ENCODE measurements around the gene CHPF2.

Gene CHPF2

DNA sequence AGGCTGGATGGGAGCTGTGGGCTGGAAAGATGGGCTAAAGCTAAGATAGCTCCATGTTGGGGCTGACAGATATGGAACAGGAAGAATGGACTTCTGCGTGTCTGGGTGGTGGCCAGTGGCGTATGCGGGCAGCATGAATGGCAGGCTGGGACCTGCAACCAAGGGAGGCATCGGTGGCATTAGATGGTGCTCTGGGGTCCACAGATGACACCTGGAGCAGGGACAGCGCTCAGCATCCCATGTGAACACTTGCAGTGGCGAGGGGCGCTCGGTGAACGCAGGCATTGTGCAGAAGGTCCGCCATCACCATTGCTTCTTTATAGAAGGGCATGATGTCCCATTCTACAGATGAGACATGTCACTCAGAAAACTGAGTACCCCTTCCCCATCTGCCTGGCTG lies 37.2 kb downstream of the CHPF2 start:
- H3K4me1 Mint-ChIP-seq (ENCODE audit: low read depth): peaks cover 6% of the 10 kb centered on the region
- H3K27me3 Mint-ChIP-seq (ENCODE audit: low read depth): no peaks in the 10 kb centered on the region
- H3K36me3 Mint-ChIP-seq (ENCODE audit: low read depth): no peaks in the 10 kb centered on the region

DNA sequence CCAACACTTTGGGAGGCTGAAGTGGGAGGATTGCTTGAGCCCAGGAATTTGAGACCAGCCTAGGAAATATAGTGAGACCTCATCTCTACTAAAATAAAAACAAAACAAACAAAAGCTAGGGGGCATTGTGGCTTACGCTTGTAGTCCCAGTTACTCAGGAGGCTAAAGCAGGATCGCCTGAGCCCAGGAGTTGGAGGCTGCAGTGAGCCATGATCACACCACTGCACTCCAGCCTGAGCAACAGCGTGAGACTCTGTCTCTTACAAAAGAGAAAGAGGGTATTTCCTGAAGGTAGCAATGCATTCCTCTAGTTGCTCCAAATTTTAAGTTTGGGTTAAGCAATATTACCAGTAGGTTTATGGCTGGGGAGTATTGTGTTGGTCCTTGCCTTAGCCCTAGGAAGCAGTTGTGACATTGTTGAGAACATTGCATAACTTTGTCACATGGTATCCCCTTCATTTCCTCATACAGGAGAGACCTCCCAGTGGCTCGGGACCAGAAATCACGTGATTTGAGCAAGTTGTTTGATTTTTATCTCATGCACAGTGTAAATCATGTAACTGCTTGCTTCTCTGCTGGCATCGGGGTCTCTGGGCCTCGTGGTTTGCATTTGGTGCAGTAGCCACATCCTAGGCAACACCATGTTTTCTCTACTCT lies 39.5 kb downstream of the CHPF2 start:
- Mint-ChIP-seq H3K4me1 (ENCODE audit: low read depth) (peaks cover 6% of the 10 kb centered on the region), H3K4me3 (no peak overlapping the region), H3K36me3 (ENCODE audit: low read depth) (no peaks in the 10 kb centered on the region), H3K9me3 (no peaks in the 10 kb centered on the region), H3K27ac (no peak overlapping the region), H3K27me3 (ENCODE audit: low read depth) (no peaks in the 10 kb centered on the region)
- no peak for DNase-seq (ENCODE audit: low spot score)

More for the DNA sequence above, 37.2 kb downstream of the CHPF2 start:
- no peak for DNase-seq (ENCODE audit: low spot score)
- no peak overlapping the region for H3K27ac Mint-ChIP-seq
- no peak overlapping the region for H3K4me3 Mint-ChIP-seq
- no peaks in the 10 kb centered on the region for H3K9me3 Mint-ChIP-seq

DNA sequence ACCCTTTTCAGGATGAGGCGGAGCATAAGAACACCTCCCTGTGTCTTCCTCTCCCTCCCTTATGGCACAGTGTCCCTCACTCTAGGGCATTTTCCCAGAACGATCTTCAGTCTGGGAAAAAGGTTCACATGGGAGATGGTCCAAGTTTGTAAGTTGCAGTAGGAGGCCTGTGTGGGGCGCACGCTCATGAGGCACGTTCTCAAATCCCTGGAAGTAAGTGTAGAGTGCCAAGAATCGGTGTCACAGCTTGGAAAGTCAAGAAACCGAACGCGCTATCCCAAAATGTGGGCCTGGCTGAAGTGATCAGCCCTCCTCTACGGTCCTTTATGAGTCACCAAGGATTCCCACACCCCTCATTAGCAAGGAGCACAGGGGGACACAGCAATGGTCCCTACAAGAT lies 40.1 kb downstream of the CHPF2 start:
- DNase-seq (ENCODE audit: low spot score): no peak
- no peaks in the 10 kb centered on the region for H3K27me3 Mint-ChIP-seq (ENCODE audit: low read depth)
- no peak overlapping the region for H3K4me3 Mint-ChIP-seq
- H3K9me3 Mint-ChIP-seq: no peaks in the 10 kb centered on the region
- peaks cover 9% of the 10 kb centered on the region for H3K4me1 Mint-ChIP-seq (ENCODE audit: low read depth)
- no peak overlapping the region for H3K27ac Mint-ChIP-seq
- no peaks in the 10 kb centered on the region for H3K36me3 Mint-ChIP-seq (ENCODE audit: low read depth)

DNA sequence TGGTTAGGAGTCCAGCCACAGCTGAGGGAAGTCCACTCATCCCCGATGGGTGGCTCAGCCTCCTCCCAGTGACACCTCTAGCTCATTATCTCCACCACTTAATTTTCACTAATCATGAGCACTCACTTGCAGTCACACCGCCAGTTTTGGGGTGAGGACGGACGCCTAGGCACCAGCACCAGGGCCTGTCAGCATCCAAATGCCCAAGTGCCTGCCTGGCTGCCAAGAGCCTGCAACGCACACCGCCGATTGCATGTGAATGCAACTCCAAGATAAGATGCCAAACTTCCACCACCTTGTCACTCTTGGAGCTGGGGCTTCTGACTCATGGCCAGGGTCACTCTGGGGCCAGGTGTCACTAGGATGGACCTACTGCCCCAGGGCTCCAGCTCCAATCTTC lies 40.6 kb downstream of the CHPF2 start:
- no peaks in the 10 kb centered on the region for H3K36me3 Mint-ChIP-seq (ENCODE audit: low read depth)
- H3K27ac Mint-ChIP-seq: no peak overlapping the region
- no peak overlapping the region for H3K4me3 Mint-ChIP-seq
- no peaks in the 10 kb centered on the region for H3K27me3 Mint-ChIP-seq (ENCODE audit: low read depth)
- peaks cover 11% of the 10 kb centered on the region for H3K4me1 Mint-ChIP-seq (ENCODE audit: low read depth)
- H3K9me3 Mint-ChIP-seq: no peaks in the 10 kb centered on the region
- no peak for DNase-seq (ENCODE audit: low spot score)

DNA sequence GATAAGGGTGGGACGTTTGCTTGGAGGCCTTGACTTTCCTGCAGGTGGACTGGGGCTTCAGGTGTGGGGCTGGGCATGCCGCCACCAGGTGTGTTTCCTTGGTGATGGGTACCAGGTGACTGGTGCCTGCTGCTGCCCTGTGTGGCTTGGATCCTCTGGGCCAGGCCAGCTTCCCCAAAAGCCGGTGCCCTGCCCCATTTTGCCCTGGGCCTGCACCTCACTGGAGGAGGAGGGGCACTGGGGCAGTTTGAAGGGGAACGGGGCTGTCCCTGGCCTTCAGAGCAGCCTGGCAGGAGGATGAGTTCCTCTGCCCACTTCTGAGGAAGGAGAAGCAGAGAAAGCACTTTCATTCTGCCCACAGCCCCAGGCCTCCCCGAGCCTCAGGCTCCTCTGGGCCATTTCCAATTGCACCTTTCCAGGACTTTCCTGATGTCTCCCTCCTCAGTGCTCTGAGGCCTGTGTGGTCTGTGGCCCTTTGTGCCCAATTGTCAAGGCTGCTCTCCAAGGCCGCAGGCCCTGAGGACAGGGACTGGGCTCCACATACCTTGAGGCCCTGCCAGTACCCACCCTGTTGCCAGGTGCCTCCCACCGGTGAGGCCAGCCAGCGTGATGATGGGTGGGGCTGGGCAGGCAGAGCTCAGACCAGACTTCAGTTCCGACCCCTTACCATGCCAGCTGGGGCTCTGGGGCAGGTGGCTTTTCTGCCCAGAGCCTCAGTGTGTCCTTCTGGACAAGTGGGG lies 41.5 kb downstream of the CHPF2 start:
- no peaks in the 10 kb centered on the region for H3K36me3 Mint-ChIP-seq (ENCODE audit: low read depth)
- H3K27me3 Mint-ChIP-seq (ENCODE audit: low read depth): peaks cover 2% of the 10 kb centered on the region
- H3K9me3 Mint-ChIP-seq: no peaks in the 10 kb centered on the region
- no peak overlapping the region for H3K4me3 Mint-ChIP-seq
- H3K4me1 Mint-ChIP-seq (ENCODE audit: low read depth): peaks cover 11% of the 10 kb centered on the region
- DNase-seq (ENCODE audit: low spot score): no peak
- H3K27ac Mint-ChIP-seq: no peak overlapping the region

DNA sequence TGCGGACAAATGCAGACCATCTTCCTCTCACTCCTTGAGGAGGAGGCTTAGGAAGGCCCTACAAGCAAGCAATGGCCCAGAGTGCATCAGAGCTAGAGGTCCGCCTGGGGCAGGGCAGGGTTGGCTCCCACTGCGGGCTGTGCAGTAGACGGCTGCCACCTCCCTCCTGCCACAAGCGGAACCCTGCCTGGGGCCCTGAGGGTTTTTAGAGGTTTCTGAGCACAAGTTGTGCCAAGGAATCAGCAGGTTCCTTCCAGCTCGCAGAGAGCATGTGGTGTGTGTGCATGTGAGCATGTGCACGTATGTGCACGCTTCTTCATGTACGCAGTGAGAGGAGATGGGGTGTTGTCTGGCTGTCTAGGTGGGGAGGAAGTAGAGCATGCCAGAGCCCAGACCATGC lies 42.1 kb downstream of the CHPF2 start:
- Mint-ChIP-seq H3K9me3 (no peaks in the 10 kb centered on the region), H3K4me1 (ENCODE audit: low read depth) (peaks cover 11% of the 10 kb centered on the region), H3K4me3 (peak overlapping the region; percentile 6), H3K27ac (no peak overlapping the region), H3K27me3 (ENCODE audit: low read depth) (peaks cover 2% of the 10 kb centered on the region), H3K36me3 (ENCODE audit: low read depth) (no peaks in the 10 kb centered on the region)
- no peak for DNase-seq (ENCODE audit: low spot score)

DNA sequence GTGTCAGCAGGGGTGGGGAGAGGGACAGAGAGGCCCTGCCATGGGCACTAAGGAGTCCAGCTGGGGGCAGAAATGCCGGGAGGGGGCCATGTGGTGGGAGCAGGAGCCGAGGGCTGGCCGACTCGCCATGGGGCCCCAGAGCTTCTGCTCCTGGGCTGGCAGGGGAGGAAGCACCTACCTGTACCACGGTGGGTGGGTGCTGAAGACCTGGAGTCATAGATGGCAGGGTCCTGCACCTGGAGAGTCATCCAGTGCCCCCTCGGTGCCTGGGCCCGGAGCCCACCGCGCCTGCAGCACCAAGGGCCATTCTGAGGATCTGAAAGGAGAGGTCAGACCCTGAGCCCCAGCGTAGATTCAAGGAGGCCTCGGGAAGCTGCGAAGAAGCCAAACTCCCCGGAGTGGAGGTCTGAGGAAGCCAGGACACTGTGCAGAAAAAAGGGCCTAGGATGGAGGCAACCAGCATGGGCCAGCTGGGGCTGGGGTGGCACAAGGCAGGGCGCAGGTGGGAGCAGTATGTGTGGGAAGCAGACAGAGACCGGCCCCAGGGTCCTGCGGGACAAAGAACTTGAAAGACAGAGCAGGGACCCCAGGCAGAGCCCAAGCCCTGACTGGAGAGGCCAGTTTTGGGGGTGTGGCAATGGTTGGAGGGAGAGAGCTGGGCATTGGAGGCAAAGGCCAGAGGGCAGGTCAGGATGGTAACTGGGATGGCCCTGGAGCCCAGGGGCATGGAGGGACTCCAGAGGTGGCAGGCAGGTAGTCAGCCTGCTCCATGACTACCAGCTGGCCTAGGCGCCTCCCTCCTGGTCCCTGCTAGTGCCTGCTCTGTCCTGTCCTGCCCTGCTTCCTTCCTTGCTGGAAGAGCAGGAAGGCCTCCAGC lies 42.9 kb downstream of the CHPF2 start:
- Mint-ChIP-seq H3K9me3 (no peaks in the 10 kb centered on the region), H3K36me3 (ENCODE audit: low read depth) (no peaks in the 10 kb centered on the region), H3K4me3 (peak overlapping the region; percentile 56), H3K27ac (peak overlapping the region; percentile 29), H3K4me1 (ENCODE audit: low read depth) (peaks cover 11% of the 10 kb centered on the region), H3K27me3 (ENCODE audit: low read depth) (peaks cover 2% of the 10 kb centered on the region)
- DNase-seq (ENCODE audit: low spot score): no peak

DNA sequence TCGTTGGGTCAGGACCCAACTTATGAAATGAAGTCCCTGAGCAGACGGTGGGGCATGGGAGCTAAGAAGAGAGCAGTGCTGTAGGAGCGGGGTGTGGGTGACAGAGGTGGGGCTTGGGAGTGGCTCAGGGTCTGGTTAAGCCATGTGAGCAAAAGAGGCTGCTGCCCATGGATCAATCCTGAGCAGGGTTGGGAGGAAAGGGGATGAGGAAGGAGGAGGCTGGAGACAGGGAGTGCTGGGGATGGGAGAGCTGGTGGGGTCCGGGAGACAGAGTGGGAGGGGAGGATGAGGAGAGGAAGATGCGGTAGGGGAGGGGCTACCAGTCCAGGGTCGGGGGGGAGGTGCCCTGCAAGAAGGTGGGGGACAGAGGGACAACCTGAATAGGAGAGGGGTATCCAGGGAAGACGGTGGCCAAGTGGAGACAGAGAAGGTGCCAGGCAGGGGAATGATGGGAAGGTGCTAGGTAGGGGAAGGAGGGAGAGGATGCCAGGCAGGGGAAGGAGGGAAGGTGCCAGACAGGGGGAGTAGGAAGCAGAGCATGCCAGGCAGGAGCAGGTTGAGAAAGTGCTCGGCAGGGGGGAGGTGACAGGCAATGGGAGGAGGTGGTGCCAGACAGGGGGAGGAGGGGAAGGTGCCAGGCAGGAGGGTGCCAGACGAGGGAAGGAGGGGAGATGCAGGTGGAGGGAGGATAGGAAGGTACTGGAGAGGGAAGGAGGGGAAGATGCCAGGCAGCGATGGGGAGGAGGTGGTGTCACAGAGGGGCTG lies 43.7 kb downstream of the CHPF2 start:
- H3K4me3 Mint-ChIP-seq: peak overlapping the region; percentile 52

DNA sequence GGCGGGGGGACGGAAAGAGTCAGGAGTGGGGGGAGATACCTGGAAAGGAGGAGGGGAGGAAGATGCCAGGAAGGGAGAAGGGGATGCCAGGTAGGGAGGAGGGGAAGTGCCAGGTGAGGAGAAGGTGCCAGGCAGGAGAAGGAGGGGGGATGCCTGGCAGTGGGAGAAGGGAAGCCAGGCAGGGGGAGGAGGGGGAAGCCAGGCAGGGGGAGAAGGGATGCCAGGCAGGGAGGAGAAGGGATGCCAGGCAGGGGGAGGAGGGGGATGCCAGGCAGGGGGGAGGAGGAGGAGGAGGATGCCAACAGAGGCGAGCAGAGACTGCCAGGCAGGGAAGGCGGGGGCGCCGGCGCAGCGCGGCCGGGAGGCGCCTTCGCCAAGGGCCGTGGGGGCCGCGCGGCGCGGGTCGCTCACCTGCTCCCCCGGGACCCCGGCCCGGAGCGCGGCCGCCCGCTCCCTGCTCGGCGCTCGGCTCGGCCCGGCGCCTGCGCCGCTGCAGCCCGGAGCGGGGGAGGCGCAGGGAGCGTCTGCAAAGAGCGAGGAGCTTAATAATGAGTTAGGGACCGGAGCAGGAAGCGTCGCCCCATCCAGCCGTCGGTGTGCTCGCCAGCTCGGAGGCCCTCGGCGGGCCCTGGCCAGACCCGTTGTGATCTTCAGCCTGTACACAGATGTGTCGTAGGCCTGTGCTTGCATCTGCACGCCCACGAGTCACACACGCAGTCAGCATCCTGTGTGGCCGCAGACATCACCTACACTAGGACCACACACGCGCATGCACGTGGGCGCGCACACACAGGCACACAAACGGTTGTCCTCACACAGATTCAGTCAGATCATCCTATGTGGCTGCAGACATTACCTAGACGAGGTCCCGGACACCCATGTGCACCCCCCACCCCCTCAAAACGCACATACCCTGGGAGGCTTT lies 44.6 kb downstream of the CHPF2 start:
- Mint-ChIP-seq H3K27me3 (ENCODE audit: low read depth) (peaks cover 8% of the 10 kb centered on the region), H3K36me3 (ENCODE audit: low read depth) (no peaks in the 10 kb centered on the region), H3K27ac (no peak overlapping the region), H3K4me1 (ENCODE audit: low read depth) (peaks cover 11% of the 10 kb centered on the region), H3K9me3 (no peaks in the 10 kb centered on the region), H3K4me3 (peak overlapping the region; percentile 74)
- DNase-seq (ENCODE audit: low spot score): peak; percentile 68

More for the DNA sequence above, 43.7 kb downstream of the CHPF2 start:
- Mint-ChIP-seq H3K27me3 (ENCODE audit: low read depth) (peaks cover 4% of the 10 kb centered on the region), H3K9me3 (no peaks in the 10 kb centered on the region), H3K4me1 (ENCODE audit: low read depth) (peaks cover 11% of the 10 kb centered on the region), H3K27ac (peak overlapping the region; percentile 45), H3K36me3 (ENCODE audit: low read depth) (no peaks in the 10 kb centered on the region)
- DNase-seq (ENCODE audit: low spot score): no peak

DNA sequence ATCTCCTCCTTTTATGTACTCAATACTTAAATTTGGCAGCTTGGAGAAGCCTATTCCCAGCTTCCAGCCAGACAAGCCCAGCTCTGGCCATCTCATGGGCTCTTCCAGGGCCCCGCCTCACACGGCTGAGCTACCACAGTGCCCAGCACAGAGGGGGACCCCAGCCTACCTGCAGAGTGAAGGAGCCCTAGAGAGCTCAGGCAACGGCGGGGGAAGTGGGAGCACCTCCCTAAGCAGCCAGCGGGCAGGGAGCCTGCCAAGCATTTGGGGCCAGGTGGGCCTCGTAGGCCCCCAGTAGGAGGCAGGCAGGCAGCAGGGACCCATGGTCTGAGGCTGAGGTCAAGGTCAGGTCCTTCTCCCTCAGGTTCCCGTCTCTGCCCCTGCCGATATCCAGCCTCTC lies 45.3 kb downstream of the CHPF2 start:
- H3K4me1 Mint-ChIP-seq (ENCODE audit: low read depth): peaks cover 5% of the 10 kb centered on the region
- DNase-seq (ENCODE audit: low spot score): no peak
- no peaks in the 10 kb centered on the region for H3K36me3 Mint-ChIP-seq (ENCODE audit: low read depth)
- H3K27ac Mint-ChIP-seq: no peak overlapping the region
- no peaks in the 10 kb centered on the region for H3K9me3 Mint-ChIP-seq
- H3K4me3 Mint-ChIP-seq: peak overlapping the region; percentile 74
- peaks cover 11% of the 10 kb centered on the region for H3K27me3 Mint-ChIP-seq (ENCODE audit: low read depth)

DNA sequence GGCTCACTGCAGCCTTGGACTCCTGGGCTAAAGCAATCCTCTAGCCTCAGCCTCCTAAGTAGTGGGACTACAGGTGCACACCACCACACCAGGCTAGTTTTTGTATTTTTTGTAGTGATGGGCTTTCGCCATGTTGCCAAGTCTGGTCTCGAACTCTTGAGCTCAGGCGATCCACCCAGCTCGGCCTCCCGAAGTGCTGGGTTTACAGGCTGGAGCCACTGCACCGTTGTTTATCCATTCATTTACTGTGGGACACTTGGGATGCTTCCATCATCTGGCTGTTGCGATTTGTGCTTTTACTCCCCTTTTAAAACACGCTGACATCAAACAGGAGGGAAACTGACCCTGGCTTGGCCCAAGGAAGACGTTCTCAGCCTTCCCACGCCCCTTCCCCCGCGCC lies 46.7 kb downstream of the CHPF2 start:
- DNase-seq (ENCODE audit: low spot score): no peak
- Mint-ChIP-seq H3K27ac (no peak overlapping the region), H3K4me1 (ENCODE audit: low read depth) (peaks cover 5% of the 10 kb centered on the region), H3K36me3 (ENCODE audit: low read depth) (no peaks in the 10 kb centered on the region), H3K9me3 (no peaks in the 10 kb centered on the region), H3K4me3 (no peak overlapping the region), H3K27me3 (ENCODE audit: low read depth) (peaks cover 16% of the 10 kb centered on the region)

DNA sequence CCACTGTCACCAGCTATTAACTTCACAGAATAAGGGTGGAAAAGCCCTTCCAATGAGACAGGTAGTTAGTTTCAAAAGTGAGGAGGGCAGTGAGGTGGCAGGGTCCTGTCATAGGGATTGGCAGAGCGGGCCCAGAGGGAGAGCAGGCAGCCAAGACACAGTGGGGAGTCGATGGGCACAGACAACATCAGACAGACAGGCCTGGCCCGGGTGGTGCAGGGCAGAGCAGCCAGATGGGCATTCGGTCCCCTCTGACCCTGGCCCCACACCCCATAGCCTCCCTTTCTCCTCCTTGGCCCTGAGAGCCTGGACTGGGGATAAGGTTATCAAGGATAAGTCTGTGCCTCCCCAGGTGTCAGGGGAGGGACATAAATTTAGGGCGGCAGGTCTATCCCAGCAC lies 47.6 kb downstream of the CHPF2 start:
- DNase-seq (ENCODE audit: low spot score): no peak
- no peaks in the 10 kb centered on the region for H3K36me3 Mint-ChIP-seq (ENCODE audit: low read depth)
- H3K4me3 Mint-ChIP-seq: no peak overlapping the region
- peaks cover 5% of the 10 kb centered on the region for H3K4me1 Mint-ChIP-seq (ENCODE audit: low read depth)
- no peak overlapping the region for H3K27ac Mint-ChIP-seq
- peaks cover 19% of the 10 kb centered on the region for H3K27me3 Mint-ChIP-seq (ENCODE audit: low read depth)
- no peaks in the 10 kb centered on the region for H3K9me3 Mint-ChIP-seq
